OCI-LY3 (cell line): ENCODE data around the gene PAX5.

Source experiments
- H2AFZ ChIP-seq: fragments of 200-600, 300-600 bp; shearing (Covaris generic); 2 replicates; pipeline ENCODE4 v1.6.0; 2014; ENCODE audit warnings: antibody characterized with exemption, low read depth, low read length
- H3K27ac ChIP-seq: fragments of 200-600, 300-600 bp; sonication (generic); 2 replicates; pipeline ENCODE4 v1.5.1; 2014; ENCODE audit warnings: mild to moderate bottlenecking, low read length, moderate library complexity, mixed read lengths
- H3K27me3 ChIP-seq: fragments of 200-600, 300-600 bp; sonication (generic); 2 replicates; pipeline ENCODE4 v1.6.1; 2014; ENCODE audit warnings: low read depth, low read length, mixed read lengths
- H3K36me3 ChIP-seq: fragments of 200-600, 300-600 bp; sonication (generic); replicated peaks from 2 replicates; pipeline ENCODE3; 2014; ENCODE audit warnings: low read depth, low read length, mixed read lengths
- H3K4me1 ChIP-seq: fragments of 300-600, 200-600 bp; sonication (generic); 2 replicates; pipeline ENCODE4 v1.6.1; 2014; ENCODE audit warnings: low read length, mixed read lengths
- H3K4me2 ChIP-seq: fragments of 200-600, 300-600 bp; sonication (generic); 2 replicates; pipeline ENCODE4 v1.6.1; 2014; ENCODE audit warnings: low read length, mixed read lengths
- H3K4me3 ChIP-seq: fragments of 300-600, 200-600 bp; sonication (generic); 2 replicates; pipeline ENCODE4 v1.5.1; 2014; ENCODE audit warnings: antibody characterized with exemption, mild to moderate bottlenecking, low read length, moderate library complexity
- H3K79me2 ChIP-seq: fragments of 300-600, 200-600 bp; shearing (Covaris generic); 2 replicates; pipeline ENCODE4 v1.6.1; 2014; ENCODE audit warnings: mild to moderate bottlenecking, low read length, mixed read lengths
- H3K9ac ChIP-seq: fragments of 300-600, 200-600 bp; shearing (Covaris generic); 2 replicates; pipeline ENCODE4 v1.6.0; 2014; ENCODE audit warnings: mild to moderate bottlenecking, low read length, moderate library complexity
- H3K9me3 ChIP-seq: fragments of 200-600, 300-600 bp; shearing (Covaris generic); 2 replicates; pipeline ENCODE4 v1.6.1; 2014; ENCODE audit warnings: low read length, mixed read lengths; ENCODE audit not compliant: insufficient read depth
- H4K20me1 ChIP-seq: fragments of 200-600, 300-600 bp; sonication (generic); 2 replicates; pipeline ENCODE4 v1.6.1; 2016; ENCODE audit warnings: low read length, mixed read lengths; ENCODE audit not compliant: insufficient read depth
- CTCF ChIP-seq: fragments of 200-600, 300-600 bp; sonication (generic); IDR thresholded peaks from 2 replicates; pipeline ENCODE4 v1.5.1; 2014; ENCODE audit warnings: antibody characterized with exemption, low read length, low read depth
- EZH2phosphoT487 ChIP-seq: fragments of 200-600 bp; shearing (Covaris generic); IDR thresholded peaks from 2 replicates; pipeline ENCODE4 v1.6.1; 2018; ENCODE audit warnings: antibody characterized with exemption, mixed run types, low read depth

The PAX5 gene

GRCh38 chr9:36985061-36985768 lies 48.9 kb downstream of the PAX5 start:
- no peaks in the 10 kb centered on the region for H3K9me3 ChIP-seq
- TF ChIP-seq EZH2phosphoT487 (no peak), CTCF (no peak)
- no peak overlapping the region for H3K9ac ChIP-seq
- H2AFZ ChIP-seq = no peak overlapping the region
- H3K4me1 ChIP-seq = peaks cover 21% of the 10 kb centered on the region
- H3K36me3 ChIP-seq = peaks cover 67% of the 10 kb centered on the region
- H3K4me2 ChIP-seq = no peak overlapping the region
- H3K79me2 ChIP-seq = peaks cover 100% of the 10 kb centered on the region
- H3K27me3 ChIP-seq = no peaks in the 10 kb centered on the region
- no peak overlapping the region for H3K27ac ChIP-seq
- no peak overlapping the region for H3K4me3 ChIP-seq
- H4K20me1 ChIP-seq = peaks cover 82% of the 10 kb centered on the region

GRCh38 chr9:36980148-36980974 lies 53.7 kb downstream of the PAX5 start:
- Histone ChIP-seq H3K4me3 (no peak overlapping the region), H3K9ac (no peak overlapping the region), H3K4me2 (no peak overlapping the region), H3K36me3 (peaks cover 72% of the 10 kb centered on the region), H3K27me3 (no peaks in the 10 kb centered on the region), H2AFZ (no peak overlapping the region), H4K20me1 (peaks cover 91% of the 10 kb centered on the region), H3K9me3 (no peaks in the 10 kb centered on the region), H3K27ac (no peak overlapping the region), H3K4me1 (peaks cover 6% of the 10 kb centered on the region; the same call in 1 of the 2 replicates), H3K79me2 (peaks cover 100% of the 10 kb centered on the region)
- TF ChIP-seq CTCF (peak; percentile 43), EZH2phosphoT487 (no peak)

GRCh38 chr9:36976371-36977030 lies 57.6 kb downstream of the PAX5 start:
- Histone ChIP-seq H3K79me2 (peaks cover 98% of the 10 kb centered on the region), H4K20me1 (peaks cover 84% of the 10 kb centered on the region), H2AFZ (no peak overlapping the region), H3K4me2 (no peak overlapping the region), H3K4me3 (no peak overlapping the region), H3K9ac (no peak overlapping the region), H3K27me3 (no peaks in the 10 kb centered on the region), H3K9me3 (no peaks in the 10 kb centered on the region), H3K27ac (no peak overlapping the region), H3K4me1 (peaks cover 3% of the 10 kb centered on the region; the same call in 1 of the 2 replicates), H3K36me3 (peaks cover 71% of the 10 kb centered on the region)
- TF ChIP-seq EZH2phosphoT487 = no peak

GRCh38 chr9:36974731-36975130 lies 59.3 kb downstream of the PAX5 start:
- peaks cover 98% of the 10 kb centered on the region for H3K79me2 ChIP-seq
- no peak overlapping the region for H3K4me3 ChIP-seq
- H3K4me1 ChIP-seq = no peaks in the 10 kb centered on the region
- no peak overlapping the region for H3K4me2 ChIP-seq
- no peak overlapping the region for H3K9ac ChIP-seq
- H3K9me3 ChIP-seq = no peaks in the 10 kb centered on the region
- no peak overlapping the region for H3K27ac ChIP-seq
- no peak for TF ChIP-seq EZH2phosphoT487
- TF ChIP-seq CTCF = no peak
- no peak overlapping the region for H2AFZ ChIP-seq
- peaks cover 82% of the 10 kb centered on the region for H4K20me1 ChIP-seq
- H3K36me3 ChIP-seq = peaks cover 74% of the 10 kb centered on the region
- no peaks in the 10 kb centered on the region for H3K27me3 ChIP-seq
